H1 (cell line): ENCODE results near the gene ECI1. TPM values are rescaled to one million over a fixed set of nuclear protein-coding genes. Genes with fewer than 3 reads are reported as not detected.

ENCODE experiments used
- CTCF ChIA-PET: fragments of 300-600 bp; sonication (Branson Sonifier 250); formaldehyde crosslinking; loops from one replicate; lab custom pipeline; 2021; ENCODE audit not compliant: partially characterized antibody; lab: Charles Lee
- POLR2A ChIA-PET: fragments of 300-600 bp; sonication (Branson Sonifier 250); formaldehyde crosslinking; loops from one replicate; lab custom pipeline; 2021; ENCODE audit warnings: inconsistent platforms; ENCODE audit not compliant: partially characterized antibody; lab: Charles Lee
- DNase-seq, 2 experiments: peaks; one replicate each; pipeline versions ENCODE4 v3.0.0 to v3.0.0-alpha.2; 2010 to 2022; ENCODE audit warnings: low spot score in 2 of 2, low read depth in 1 of 2, mixed read lengths in 1 of 2
- FAIRE-seq: peaks from 2 replicates; lab custom pipeline; 2011; peaks lifted over from hg19 to GRCh38; lab: Jason Lieb, UNC
- H2AFZ ChIP-seq: 2 replicates; pipeline ENCODE4 v1.8.1; 2012; ENCODE audit warnings: low read length, inconsistent platforms
- H2AK5ac ChIP-seq: 2 replicates; pipeline ENCODE4 v1.6.1; 2013; ENCODE audit warnings: low read depth, low read length
- H2BK120ac ChIP-seq: replicated peaks from 2 replicates; pipeline ENCODE3; 2013; ENCODE audit warnings: low read depth, low read length, inconsistent platforms
- H2BK12ac ChIP-seq: 2 replicates; pipeline ENCODE4 v1.6.1; 2013; ENCODE audit warnings: low read depth, low read length
- H2BK15ac ChIP-seq: 2 replicates; pipeline ENCODE4 v1.6.1; 2013; ENCODE audit warnings: low read length
- H2BK20ac ChIP-seq: 2 replicates; pipeline ENCODE4 v1.6.1; 2013; ENCODE audit warnings: low read length
- H2BK5ac ChIP-seq: 2 replicates; pipeline ENCODE4 v1.6.1; 2013; ENCODE audit warnings: low read depth, low read length
- H3K14ac ChIP-seq: 2 replicates; pipeline ENCODE4 v1.6.1; 2013; ENCODE audit warnings: inconsistent platforms; ENCODE audit not compliant: insufficient read length
- H3K18ac ChIP-seq: 2 replicates; pipeline ENCODE4 v1.6.1; 2013; ENCODE audit warnings: low read length; ENCODE audit errors: extremely low read depth
- H3K23ac ChIP-seq: 2 replicates; pipeline ENCODE4 v1.6.1; 2013; ENCODE audit warnings: inconsistent platforms; ENCODE audit not compliant: insufficient read length
- H3K23me2 ChIP-seq: 2 replicates; pipeline ENCODE4 v1.6.1; 2013; ENCODE audit warnings: low read depth, low read length
- H3K27ac ChIP-seq: 2 replicates; pipeline ENCODE4 v1.6.1; 2011; ENCODE audit warnings: low read depth, low read length, inconsistent platforms
- H3K27me3 ChIP-seq, 4 experiments: replicated peaks in 1 of 4; 1 replicate in 1 of 4; 2 replicates in 3 of 4; pipeline versions ENCODE4 v1.6.1 to v1.8.1; 2011 to 2013; ENCODE audit warnings: low read length in 3 of 4, mild to moderate bottlenecking in 3 of 4, inconsistent platforms in 2 of 4, mixed read lengths in 2 of 4, moderate library complexity in 1 of 4; ENCODE audit not compliant: control insufficient read depth in 3 of 4, insufficient read depth in 3 of 4; ENCODE audit errors: extremely low read depth in 1 of 4
- H3K36me3 ChIP-seq, 4 experiments: 2 replicates each; pipeline versions ENCODE4 v1.6.1 to v1.8.1; 2011 to 2013; ENCODE audit warnings: mild to moderate bottlenecking in 4 of 4, low read length in 3 of 4, moderate library complexity in 2 of 4, control low read depth in 1 of 4, inconsistent platforms in 1 of 4; ENCODE audit not compliant: insufficient read depth in 4 of 4, control insufficient read depth in 2 of 4
- H3K4ac ChIP-seq: replicated peaks from 2 replicates; pipeline ENCODE3; 2013; ENCODE audit warnings: low read length, low read depth, mixed read lengths, inconsistent platforms; ENCODE audit not compliant: insufficient read length
- H3K4me1 ChIP-seq, 4 experiments: replicated peaks in 1 of 4; 1 replicate in 1 of 4; 2 replicates in 3 of 4; pipeline versions ENCODE4 v1.6.1 to v1.8.1; 2011 to 2013; ENCODE audit warnings: low read length in 3 of 4, inconsistent platforms in 2 of 4, mixed read lengths in 1 of 4; ENCODE audit not compliant: insufficient read depth in 4 of 4, control insufficient read depth in 3 of 4
- H3K4me2 ChIP-seq, 2 experiments: 2 replicates each; pipeline versions ENCODE4 v1.6.1 to v1.8.1; 2011 to 2013; ENCODE audit warnings: low read depth in 2 of 2, low read length in 2 of 2, control low read depth in 1 of 2, inconsistent platforms in 1 of 2, mild to moderate bottlenecking in 1 of 2; ENCODE audit not compliant: insufficient read depth in 1 of 2
- H3K4me3 ChIP-seq, 4 experiments: fragments of 200-600, 300-600 bp in 1 of 4; sonication (generic), shearing (Covaris generic), sonication (Bioruptor Twin) in 1 of 4; 2 replicates each; pipeline versions ENCODE4 v1.5.1 to v1.8.1; 2011 to 2016; ENCODE audit warnings: low read length in 4 of 4, low read depth in 3 of 4, control low read depth in 2 of 4, inconsistent platforms in 2 of 4, mild to moderate bottlenecking in 2 of 4, mixed read lengths in 1 of 4, moderate library complexity in 1 of 4; ENCODE audit not compliant: insufficient read depth in 2 of 4; ENCODE audit errors: extremely low read depth in 1 of 4
- H3K56ac ChIP-seq: replicated peaks from 2 replicates; pipeline ENCODE3; 2013; ENCODE audit warnings: low read depth, mild to moderate bottlenecking, mixed read lengths, low read length, inconsistent platforms; ENCODE audit not compliant: insufficient read length
- H3K79me1 ChIP-seq: 2 replicates; pipeline ENCODE4 v1.6.1; 2013; ENCODE audit warnings: low read depth, low read length, control low read depth
- H3K79me2 ChIP-seq, 2 experiments: 2 replicates each; pipeline versions ENCODE4 v1.6.1 to v1.8.1; 2012 to 2013; ENCODE audit warnings: low read length in 2 of 2, mild to moderate bottlenecking in 2 of 2, inconsistent platforms in 1 of 2; ENCODE audit not compliant: insufficient read depth in 2 of 2, control insufficient read depth in 1 of 2
- H3K9ac ChIP-seq, 4 experiments: replicated peaks in 1 of 4; 1 replicate in 1 of 4; 2 replicates in 3 of 4; pipeline versions ENCODE4 v1.6.1 to v1.8.1; 2011 to 2013; ENCODE audit warnings: low read depth in 3 of 4, low read length in 3 of 4, control low read depth in 2 of 4, mild to moderate bottlenecking in 2 of 4, moderate library complexity in 2 of 4, inconsistent platforms in 1 of 4; ENCODE audit errors: extremely low read depth in 1 of 4
- H3K9me3 ChIP-seq, 2 experiments: 2 replicates each; pipeline versions ENCODE4 v1.6.1 to v1.8.1; 2012 to 2013; ENCODE audit warnings: mild to moderate bottlenecking in 2 of 2, moderate library complexity in 2 of 2, control low read depth in 1 of 2, inconsistent platforms in 1 of 2, low read depth in 1 of 2, low read length in 1 of 2, mixed read lengths in 1 of 2; ENCODE audit not compliant: insufficient read depth in 2 of 2
- H4K20me1 ChIP-seq, 2 experiments: replicated peaks in 1 of 2; 2 replicates each; pipeline versions ENCODE3 to v1.8.1; 2011 to 2013; ENCODE audit warnings: inconsistent platforms in 2 of 2, low read length in 2 of 2, mild to moderate bottlenecking in 1 of 2; ENCODE audit not compliant: insufficient read depth in 2 of 2, control insufficient read depth in 1 of 2
- H4K5ac ChIP-seq: 2 replicates; pipeline ENCODE4 v1.6.1; 2013; ENCODE audit warnings: low read length, low read depth, mixed read lengths, inconsistent platforms; ENCODE audit not compliant: insufficient read length
- H4K8ac ChIP-seq: 2 replicates; pipeline ENCODE4 v1.8.0; 2013; ENCODE audit warnings: mild to moderate bottlenecking, moderate library complexity, low read length, inconsistent platforms; ENCODE audit not compliant: insufficient read depth; ENCODE audit errors: extremely low read depth
- H4K91ac ChIP-seq: replicated peaks from 2 replicates; pipeline ENCODE3; 2013; ENCODE audit warnings: low read length, mixed read lengths, inconsistent platforms; ENCODE audit not compliant: insufficient read length
- CBX5 ChIP-seq: fragments of 300-800, 300-1000 bp; sonication (generic); IDR thresholded peaks from 2 replicates; pipeline ENCODE4 v1.7.1; 2016; ENCODE audit warnings: antibody characterized with exemption, low read length, low read depth
- CEBPB ChIP-seq: IDR thresholded peaks from 2 replicates; pipeline ENCODE4 v1.6.1; 2012; ENCODE audit warnings: low read depth, low read length
- CHD2 ChIP-seq: IDR thresholded peaks from 2 replicates; pipeline ENCODE4 v1.6.1; 2012; ENCODE audit warnings: low read length, improper control_type of control experiment
- GTF2F1 ChIP-seq: IDR thresholded peaks from 2 replicates; pipeline ENCODE4 v1.6.1; 2012; ENCODE audit warnings: low read depth, low read length, improper control_type of control experiment, borderline replicate concordance
- KDM1A ChIP-seq: fragments of 200-600, 300-600 bp; sonication (generic); IDR thresholded peaks from 2 replicates; pipeline ENCODE4 v1.7.1; 2016; ENCODE audit warnings: mild to moderate bottlenecking, low read length, borderline replicate concordance
- MAFK ChIP-seq: IDR thresholded peaks from 2 replicates; pipeline ENCODE4 v1.6.1; 2012; ENCODE audit warnings: low read depth, mild to moderate bottlenecking, improper control_type of control experiment, low read length
- PHF8 ChIP-seq: fragments of 200-600 bp; sonication (generic); conservative IDR thresholded peaks from 2 replicates; pipeline ENCODE4 v1.7.1; 2012; ENCODE audit warnings: low read depth, mild to moderate bottlenecking, inconsistent platforms, low read length, moderate library complexity
- POLR2AphosphoS5 ChIP-seq: IDR thresholded peaks from 2 replicates; pipeline ENCODE4 v1.6.1; 2011; ENCODE audit warnings: low read depth, low read length
- SIX5 ChIP-seq: IDR thresholded peaks from 2 replicates; pipeline ENCODE4 v1.6.1; 2011; ENCODE audit warnings: mild to moderate bottlenecking, low read depth, low read length
- SP1 ChIP-seq: IDR thresholded peaks from 2 replicates; pipeline ENCODE4 v1.6.1; 2011; ENCODE audit warnings: low read depth, low read length
- SUZ12 ChIP-seq: fragments of 200-600 bp; sonication (generic); IDR thresholded peaks from 2 replicates; pipeline ENCODE4 v1.6.1; 2012; ENCODE audit warnings: mild to moderate bottlenecking, inconsistent platforms, low read length, moderate library complexity, mixed read lengths
- TAF7 ChIP-seq: optimal IDR thresholded peaks from 2 replicates; pipeline ENCODE3; 2011; ENCODE audit warnings: low read depth, mild to moderate bottlenecking, inconsistent platforms, low read length, moderate library complexity, borderline replicate concordance
- WGBS, 2 experiments: shearing (Covaris generic) in 1 of 2; methylation state at CpG; one replicate each; pipeline versions ENCODE4 v1.1.6 to v1.1.7; 2013 to 2015; ENCODE audit warnings: low lambda C conversion rate in 2 of 2, mixed read lengths in 2 of 2, inconsistent platforms in 1 of 2, low coverage in 1 of 2, missing lambda C conversion rate in 1 of 2; ENCODE audit not compliant: insufficient replicate concordance in 2 of 2, insufficient coverage in 1 of 2, insufficient read length in 1 of 2; ENCODE audit errors: extremely low coverage in 1 of 2, missing lambda C conversion rate in 1 of 2; 5-methylcytosine and 5-hydroxymethylcytosine counted together
- polyA plus RNA-seq, 7 experiments: library from polyadenylated mRNA; depleted of rRNA in 3 of 7; stranded (reverse) in 5 of 7; unstranded in 2 of 7; fragments of >200 nt in 5 of 7; fragments of 200-250 nt in 2 of 7; gene quantifications; 1 replicate in 5 of 7; 2 replicates in 1 of 7; 4 replicates in 1 of 7; pipeline versions ENCODE4 v1.2.1 to v1.2.3, GENCODE V29; 2011 to 2013; ENCODE audit warnings: missing spikeins in 2 of 7, mixed read lengths in 2 of 7
- total RNA-seq: library from RNA; stranded (reverse); fragmentation: NEBNext Ultra II Directional; extraction: Animal tissue kit (Norgen Biotek cat#: 25700); gene quantifications from 2 replicates; pipeline ENCODE4 v1.2.1, GENCODE V29; 2021
- TF ChIP-seq, protein P1 (sequence below): IDR thresholded peaks from 2 replicates; pipeline ENCODE4 v1.6.1; 2012; ENCODE audit warnings: inconsistent platforms

Gene ECI1
- total and polyA plus RNA-seq, 2 of the 8 experiments (the other 6 are each of a cell fraction or from before 2014, with no cell fraction given), result 79.5 to 151 TPM

DNA sequence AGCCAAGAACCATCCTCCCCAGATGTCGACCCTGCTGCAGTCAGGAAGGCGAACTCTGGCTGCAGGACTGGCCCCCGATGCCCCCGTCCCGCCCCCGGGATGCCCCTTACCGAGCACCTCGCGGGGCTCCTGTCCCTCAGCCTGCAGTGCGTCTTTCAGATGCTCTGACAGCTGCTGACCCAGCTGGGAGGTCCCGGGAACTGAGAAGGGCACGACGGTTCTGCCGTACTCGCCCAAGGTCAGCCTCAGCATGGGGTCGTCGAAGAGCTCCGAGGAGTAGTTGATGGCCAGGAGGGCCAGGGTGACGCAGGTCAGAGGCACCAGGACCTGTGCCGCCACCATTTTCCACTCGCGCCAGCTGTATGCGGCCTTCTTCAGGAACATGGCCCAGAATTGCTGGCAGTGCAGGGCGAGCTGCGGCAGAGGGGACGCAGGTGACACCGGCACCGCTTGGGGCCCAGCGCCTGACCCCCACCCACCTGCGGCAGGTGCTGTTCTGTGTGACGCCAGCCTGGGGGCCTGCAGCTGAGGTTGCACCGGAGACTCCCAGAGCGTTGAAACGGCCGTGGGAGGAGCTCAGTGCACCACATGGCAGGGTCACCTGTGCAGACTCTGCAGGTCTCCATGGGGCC lies 36.6 kb upstream of the ECI1 start:
- Histone ChIP-seq H3K36me3 (no peaks in the 10 kb centered on the region), H3K23ac (no peak overlapping the region), H2BK5ac (no peak overlapping the region), H3K27ac (no peak overlapping the region), H2BK12ac (no peak overlapping the region), H2AK5ac (no peak overlapping the region), H4K8ac (peak overlapping the region; percentile 51; the same call in 1 of the 2 replicates), H3K4ac (no peak overlapping the region), H3K18ac (no peak overlapping the region), H3K4me1 (no peaks in the 10 kb centered on the region; a peak in 1 of 7 replicates), H3K56ac (no peak overlapping the region), H3K14ac (no peak overlapping the region), H2AFZ (no peak overlapping the region), H3K9me3 (no peaks in the 10 kb centered on the region), H4K91ac (no peak overlapping the region), H3K4me3 (no peak overlapping the region), H3K27me3 (no peaks in the 10 kb centered on the region), H2BK20ac (no peak overlapping the region), H3K9ac (no peak overlapping the region), H3K79me1 (no peaks in the 10 kb centered on the region), H3K4me2 (no peak overlapping the region), H3K79me2 (no peaks in the 10 kb centered on the region), H4K5ac (no peak overlapping the region), H2BK15ac (no peak overlapping the region), H3K23me2 (no peaks in the 10 kb centered on the region), H2BK120ac (no peak overlapping the region), H4K20me1 (no peaks in the 10 kb centered on the region)
- ChIA-PET POLR2A (interaction anchor here (0.6 to 5.2 kb wide), 8 partner anchors 8 to 163 kb away, joined by 3 to 28 read pairs (median 4); partner anchors contain the start of gene ECI1), CTCF (interaction anchor here (1.1 to 5.0 kb wide), 5 partner anchors 8 to 140 kb away, joined by 3 to 30 read pairs (median 3); no protein-coding TSS in a partner anchor)
- WGBS, 2 experiments, result 89% methylated on average over 35 of the region's 35 CpGs; no CpG with 5 or more reads in 1 of the 2 experiments
- FAIRE-seq (no peak), DNase-seq (no peak)
- TF ChIP-seq KDM1A (no peak), TAF7 (no peak), POLR2AphosphoS5 (no peak), CHD2 (no peak), PHF8 (no peak), SP1 (no peak), GTF2F1 (no peak), SIX5 (no peak), SUZ12 (no peak), CEBPB (no peak), MAFK (no peak), CBX5 (no peak)
- TF ChIP-seq, protein P1, sequence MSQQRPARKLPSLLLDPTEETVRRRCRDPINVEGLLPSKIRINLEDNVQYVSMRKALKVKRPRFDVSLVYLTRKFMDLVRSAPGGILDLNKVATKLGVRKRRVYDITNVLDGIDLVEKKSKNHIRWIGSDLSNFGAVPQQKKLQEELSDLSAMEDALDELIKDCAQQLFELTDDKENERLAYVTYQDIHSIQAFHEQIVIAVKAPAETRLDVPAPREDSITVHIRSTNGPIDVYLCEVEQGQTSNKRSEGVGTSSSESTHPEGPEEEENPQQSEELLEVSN, result no peak
